ENCODE results near the gene WNK2.

The WNK2 gene

GRCh38 chr9:93194221-93194625 lies 10.3 kb downstream of the WNK2 start (continued):
- TF ChIP-seq PRDM6 (tag by site-specific recombination; IDR thresholded peaks at IDR 0.05): no peak
- TF ChIP-seq WT1 (tag by site-specific recombination; IDR thresholded peaks at IDR 0.05): no peak
- TF ChIP-seq ZNF558 (tag by site-specific recombination; IDR thresholded peaks at IDR 0.05): no peak
- TF ChIP-seq ZNF366 (tag by site-specific recombination; conservative IDR thresholded peaks at IDR 0.05): no peak
- no peak for TF ChIP-seq ZNF175 (tag by site-specific recombination; IDR thresholded peaks at IDR 0.05)
- TF ChIP-seq ZNF433 (tag by site-specific recombination; IDR thresholded peaks at IDR 0.05; ENCODE audit: low read depth): no peak

- Histone ChIP-seq H3K4me3 (ENCODE audit: low read depth, low read length) (no peak overlapping the region), H3K36me3 (ENCODE audit: control insufficient read depth in 2 of 2, insufficient read depth in 1 of 2, low read length in 2 of 2) (peaks cover 0 to 3% of the 10 kb centered on the region in 2 experiments; a peak in 1 of 3 replicates), H3K9me3 (ENCODE audit: control insufficient read depth, insufficient read depth, low read depth, low read length) (no peaks in the 10 kb centered on the region), H3K27ac (ENCODE audit: extremely low read depth, low read depth, low read length) (no peak overlapping the region), H3K4me1 (ENCODE audit: control insufficient read depth, insufficient read depth, low read length) (peaks cover 3% of the 10 kb centered on the region; the same call in 1 of the 2 replicates)
- ChIA-PET POLR2A (no interaction called here), CTCF (interaction anchor here (0.6 to 1.9 kb wide), 3 partner anchors 41 to 190 kb away, joined by 3 to 6 read pairs (median 3); no protein-coding TSS in a partner anchor)
- TF ChIP-seq ZNF138 (tag by site-specific recombination; IDR thresholded peaks at IDR 0.05; ENCODE audit: borderline replicate concordance): no peak
- TF ChIP-seq ZNF10 (tag by site-specific recombination; IDR thresholded peaks at IDR 0.05): 0 out of 2 replicates have a peak, but pooled peaks have one; percentile 17
- peak; percentile 70; the same call in 1 of the 2 replicates for TF ChIP-seq ZBTB44 (tag by site-specific recombination; IDR thresholded peaks at IDR 0.05)
- no peak for TF ChIP-seq ZNF324 (tag by site-specific recombination; IDR thresholded peaks at IDR 0.05)
- TF ChIP-seq PRDM6 (tag by site-specific recombination; IDR thresholded peaks at IDR 0.05): peak; percentile 62
Measured at GRCh38 chr9:93194641-93195040, 10.7 kb downstream of the WNK2 start.

- ChIA-PET CTCF (interaction anchor here (0.6 to 0.8 kb wide), 2 partner anchors 87 to 261 kb away, joined by 3 to 4 read pairs; no protein-coding TSS in a partner anchor), POLR2A (interaction anchor here (0.8 kb wide), 1 partner anchor 8 kb away, joined by 3 read pairs; no protein-coding TSS in a partner anchor)
- Histone ChIP-seq H3K4me3 (ENCODE audit: low read depth, low read length) (no peak overlapping the region), H3K27ac (ENCODE audit: extremely low read depth, low read depth, low read length) (no peak overlapping the region), H3K4me1 (ENCODE audit: control insufficient read depth, insufficient read depth, low read length) (peaks cover 3% of the 10 kb centered on the region; the same call in 1 of the 2 replicates), H3K9me3 (ENCODE audit: control insufficient read depth, insufficient read depth, low read depth, low read length) (no peaks in the 10 kb centered on the region), H3K36me3 (ENCODE audit: control insufficient read depth in 2 of 2, insufficient read depth in 1 of 2, low read length in 2 of 2) (no peaks in the 10 kb centered on the region)
- TF ChIP-seq ZNF280D (tag by site-specific recombination; IDR thresholded peaks at IDR 0.05) (peak; percentile 89), ZNF416 (tag by site-specific recombination; IDR thresholded peaks at IDR 0.05) (no peak), ZNF580 (tag by site-specific recombination; IDR thresholded peaks at IDR 0.05) (peak; percentile 71), SETDB1 (IDR thresholded peaks at IDR 0.05; ENCODE audit: insufficient read length, low read length) (peak; percentile 35), ZNF19 (tag by site-specific recombination; IDR thresholded peaks at IDR 0.05; ENCODE audit: low read depth) (no peak)
Measured at GRCh38 chr9:93196096-93197055, 12.4 kb downstream of the WNK2 start.

All from HEK293 (cell line).